Measurements from ENCODE around the gene ACSM6.

DNA sequence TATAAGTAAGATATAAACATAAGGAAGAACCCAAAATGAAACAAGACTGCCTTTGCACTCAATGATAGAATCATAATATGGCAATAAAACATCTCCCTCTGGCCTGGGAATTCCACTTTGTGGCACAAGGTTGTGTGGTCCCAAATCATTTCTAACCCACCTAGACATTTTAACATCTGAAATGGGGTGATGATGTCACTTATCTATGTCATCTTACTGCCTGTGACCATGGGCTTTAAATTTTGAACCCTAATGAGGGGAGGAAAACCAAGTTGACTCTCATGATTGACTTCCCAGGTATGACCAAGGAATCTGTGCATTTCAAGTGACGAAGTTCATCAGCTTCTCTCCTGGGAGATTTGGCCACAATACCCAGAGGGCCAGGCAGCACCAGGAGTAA, 24.5 kb upstream of the ACSM6 start:
- TF ChIP-seq, protein P1, sequence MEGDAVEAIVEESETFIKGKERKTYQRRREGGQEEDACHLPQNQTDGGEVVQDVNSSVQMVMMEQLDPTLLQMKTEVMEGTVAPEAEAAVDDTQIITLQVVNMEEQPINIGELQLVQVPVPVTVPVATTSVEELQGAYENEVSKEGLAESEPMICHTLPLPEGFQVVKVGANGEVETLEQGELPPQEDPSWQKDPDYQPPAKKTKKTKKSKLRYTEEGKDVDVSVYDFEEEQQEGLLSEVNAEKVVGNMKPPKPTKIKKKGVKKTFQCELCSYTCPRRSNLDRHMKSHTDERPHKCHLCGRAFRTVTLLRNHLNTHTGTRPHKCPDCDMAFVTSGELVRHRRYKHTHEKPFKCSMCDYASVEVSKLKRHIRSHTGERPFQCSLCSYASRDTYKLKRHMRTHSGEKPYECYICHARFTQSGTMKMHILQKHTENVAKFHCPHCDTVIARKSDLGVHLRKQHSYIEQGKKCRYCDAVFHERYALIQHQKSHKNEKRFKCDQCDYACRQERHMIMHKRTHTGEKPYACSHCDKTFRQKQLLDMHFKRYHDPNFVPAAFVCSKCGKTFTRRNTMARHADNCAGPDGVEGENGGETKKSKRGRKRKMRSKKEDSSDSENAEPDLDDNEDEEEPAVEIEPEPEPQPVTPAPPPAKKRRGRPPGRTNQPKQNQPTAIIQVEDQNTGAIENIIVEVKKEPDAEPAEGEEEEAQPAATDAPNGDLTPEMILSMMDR (IDR thresholded peaks at IDR 0.05), result no peak
- TF ChIP-seq POLR2A (IDR thresholded peaks at IDR 0.05) (no peak), EP300 (IDR thresholded peaks at IDR 0.05) (no peak), POLR2AphosphoS5 (IDR thresholded peaks at IDR 0.05) (no peak)
